Heart left ventricle (tissue), 16 donors: ENCODE results near the gene CCDC92B. TPM values are rescaled to one million over a fixed set of nuclear protein-coding genes. Genes with fewer than 3 reads are reported as not detected.

Experiments used
- ATAC-seq, 4 donors: fragments of 200-7000 bp; cut with Tn5 transposase; one replicate each; pipeline ENCODE4 v1.9.1; 2020 to 2022; ENCODE audit warnings: moderate library complexity in 4 of 4, mild to moderate bottlenecking in 3 of 4, moderate number of reproducible peaks in 1 of 4
- DNase-seq, 5 donors: peaks; one replicate each; pipeline ENCODE4 v3.0.0-alpha.2; 2020
- H3K27ac ChIP-seq, 12 donors: fragments of 200-600 bp; sonication (generic) in 4 of 12; one replicate each; pipeline versions ENCODE4 v1.5.0 to v1.8.0; 2016 to 2022; ENCODE audit warnings: mild to moderate bottlenecking in 2 of 12
- H3K27me3 ChIP-seq, 9 donors: fragments of 200-600 bp; sonication (generic) in 2 of 9; one replicate each; pipeline versions ENCODE4 v1.5.1 to v1.8.0; 2016 to 2022; ENCODE audit warnings: mild to moderate bottlenecking in 3 of 9
- H3K36me3 ChIP-seq, 9 donors: fragments of 200-600 bp; sonication (generic) in 2 of 9; one replicate each; pipeline versions ENCODE4 v1.5.0 to v1.8.0; 2018 to 2022; ENCODE audit warnings: mild to moderate bottlenecking in 2 of 9
- H3K4me1 ChIP-seq, 12 donors: fragments of 200-600 bp; sonication (generic) in 4 of 12; one replicate each; pipeline versions ENCODE4 v1.5.0 to v1.8.0; 2016 to 2022; ENCODE audit warnings: mild to moderate bottlenecking in 3 of 12
- H3K4me3 ChIP-seq, 12 donors: fragments of 200-600 bp; sonication (generic) in 4 of 12; one replicate each; pipeline versions ENCODE4 v1.5.0 to v1.8.0; 2017 to 2022; ENCODE audit warnings: mild to moderate bottlenecking in 9 of 12, moderate library complexity in 4 of 12
- H3K9me3 ChIP-seq, 12 donors: fragments of 200-600 bp; sonication (generic) in 4 of 12; one replicate each; pipeline versions ENCODE4 v1.5.0 to v1.8.0; 2016 to 2022; ENCODE audit warnings: mild to moderate bottlenecking in 1 of 12
- CTCF ChIP-seq, 12 donors: fragments of 200-600 bp; sonication (generic) in 4 of 12; IDR thresholded peaks; one replicate each; pipeline versions ENCODE4 v1.5.0 to v1.8.0; 2018 to 2022; ENCODE audit warnings: antibody characterized with exemption in 12 of 12, mild to moderate bottlenecking in 5 of 12
- POLR2A ChIP-seq, 2 donors: fragments of 450-650 bp; IDR thresholded peaks; one replicate each; pipeline ENCODE4 v1.6.1; 2017; ENCODE audit warnings: antibody characterized with exemption in 2 of 2, mild to moderate bottlenecking in 2 of 2, moderate library complexity in 2 of 2
- WGBS, 4 donors: extraction: QIAGEN DNeasy Blood & Tissue Kit in 2 of 4; methylation state at CpG; one replicate each; pipeline versions ENCODE4 v1.1.5 to v1.1.7; 2013 to 2018; 5-methylcytosine and 5-hydroxymethylcytosine counted together
- intact Hi-C, 10 donors: fragments of 100-400 bp; cut with DNase I; formaldehyde crosslinking; loops; one replicate each; pipeline versions ENCODE4 v1.11.1 to v1.14.2; 2022
- polyA plus RNA-seq, 2 donors: library from polyadenylated mRNA; stranded (reverse); fragments of 200-250 nt; gene quantifications; one replicate each; pipeline ENCODE4 v1.2.3, GENCODE V29; 2013
- total RNA-seq, 9 donors: library from RNA; depleted of rRNA in 2 of 9; stranded (reverse); fragments of >200 nt in 2 of 9; fragmentation: NEBNext Ultra II Directional in 3 of 9; extraction: Animal tissue kit (Norgen Biotek cat#: 25700) in 3 of 9; gene quantifications; one replicate each; pipeline versions ENCODE4 v1.1.0 to v1.2.4, GENCODE V29; 2016 to 2023
- donor health status: ischemic (EF 13 %, LVEDD 7.1; RV severe dilation, severe dysfunction).
- donor health status: healthy with polysubstance abuse.
- donor health status: DM: no; HTN: yes; CAD: no.
- donor health status: DM: no; HTN: no; CAD: no.
- donor health status: ischemic (EF 25% LVEDD 6.9; RV normal size, moderate dysfunction).
- donor health status: ischemic (EF 25% LVEDD 5.7; RV mildly dilated, moderate dysfunction).
- donor health status: healthy.
- donor health status: DM: yes; HTN: yes; CAD: no.
- donor health status: ischemic (EF 35%, LVEDD 5.7; RV mildly dilated, moderate dysfunction).
- donor health status: nonischemic (EF 11% LVEDD 7.7; RV severe dilation, severe dysfunction).
- donor health status: DM: yes; HTN: yes; CAD: no.
- donor health status: PGD.
- donor health status: ischemic (EF 29% LVEDD 5.4; RV normal size, mild dysfunction).
- donor health status: nonischemic (EF 23%, LVEDD 6.1; RV moderate dilation, normal function).

The CCDC92B gene
- total and polyA plus RNA-seq, 11 donors, result 0.03 to 0.44 (median 0.18) TPM; not detected in 3

GRCh38 chr17:2687074-2687418 lies 62.4 kb downstream of the CCDC92B start:
- H3K36me3 ChIP-seq, result peaks cover 0 to 56% (median 45%) of the 10 kb centered on the region in 9 donors
- H3K9me3 ChIP-seq, result no peaks in the 10 kb centered on the region
- 79 to 92% (median 85%) methylated on average over 6 of the region's 6 CpGs for WGBS, 4 donors
- peaks cover 0 to 52% (median 24%) of the 10 kb centered on the region in 12 donors for H3K4me1 ChIP-seq
- intact Hi-C loops, result loop anchor here in 4 of 10 donors (10.0 kb wide), 4 partner anchors 92 to 302 kb away; partner anchors contain the start of genes METTL16 (in 3 of the 4) and PAFAH1B1 (in 1 of the 4)
- H3K27ac ChIP-seq, result peak overlapping the region in 10 of 12 donors; percentile 2 to 81 (median 24)
- H3K4me3 ChIP-seq, result no peak overlapping the region
- ATAC-seq (no peak), DNase-seq (no peak)
- H3K27me3 ChIP-seq, result no peaks in the 10 kb centered on the region
- no peak for TF ChIP-seq POLR2A (IDR thresholded peaks at IDR 0.05)
- TF ChIP-seq CTCF (IDR thresholded peaks at IDR 0.05), result no peak

GRCh38 chr17:2685696-2686095 lies 63.8 kb downstream of the CCDC92B start:
- peak in 1 of 4 donors; percentile 9 for ATAC-seq
- WGBS, 4 donors, result 66 to 83% (median 76%) methylated on average over 14 to 15 of the region's 15 CpGs
- Histone ChIP-seq H3K9me3 (no peaks in the 10 kb centered on the region), H3K27me3 (no peaks in the 10 kb centered on the region), H3K36me3 (peaks cover 3 to 58% (median 47%) of the 10 kb centered on the region in 9 donors), H3K27ac (peak overlapping the region in 4 of 12 donors; percentile 2 to 81 (median 39)), H3K4me1 (peaks cover 0 to 51% (median 24%) of the 10 kb centered on the region in 12 donors), H3K4me3 (no peak overlapping the region)
- DNase-seq, result peak in 3 of 5 donors; percentile 13 to 38 (median 22)
- TF ChIP-seq CTCF (IDR thresholded peaks at IDR 0.05) (no peak), POLR2A (IDR thresholded peaks at IDR 0.05) (no peak)
- intact Hi-C loops, result loop anchor here in 4 of 10 donors (10.0 kb wide), 4 partner anchors 91 to 301 kb away; partner anchors contain the start of genes METTL16 (in 3 of the 4) and PAFAH1B1 (in 1 of the 4)

- ATAC-seq (no peak), DNase-seq (no peak)
- H3K4me3 ChIP-seq, result no peak overlapping the region
- TF ChIP-seq CTCF (IDR thresholded peaks at IDR 0.05), result no peak
- no peak for TF ChIP-seq POLR2A (IDR thresholded peaks at IDR 0.05)
- H3K4me1 ChIP-seq, result peaks cover 0 to 39% (median 23%) of the 10 kb centered on the region in 12 donors
- no peaks in the 10 kb centered on the region for H3K9me3 ChIP-seq
- WGBS, 4 donors, result 89 to 92% (median 91%) methylated on average over 18 of the region's 18 CpGs
- peaks cover 3 to 62% (median 51%) of the 10 kb centered on the region in 9 donors for H3K36me3 ChIP-seq
- H3K27ac ChIP-seq, result no peak overlapping the region
- no peaks in the 10 kb centered on the region for H3K27me3 ChIP-seq
- intact Hi-C loops, result loop anchor here in 4 of 10 donors (10.0 kb wide), 4 partner anchors 90 to 300 kb away; partner anchors contain the start of genes METTL16 (in 3 of the 4) and PAFAH1B1 (in 1 of the 4)
Observed at GRCh38 chr17:2684549-2684948, 64.9 kb downstream of the CCDC92B start.

- no peaks in the 10 kb centered on the region for H3K27me3 ChIP-seq
- intact Hi-C loops, result loop anchor here in 4 of 10 donors (10.0 kb wide), 4 partner anchors 89 to 299 kb away; partner anchors contain the start of genes METTL16 (in 3 of the 4) and PAFAH1B1 (in 1 of the 4)
- no peak overlapping the region for H3K4me3 ChIP-seq
- no peak overlapping the region for H3K27ac ChIP-seq
- H3K36me3 ChIP-seq, result peaks cover 3 to 61% (median 53%) of the 10 kb centered on the region in 9 donors
- H3K9me3 ChIP-seq, result no peaks in the 10 kb centered on the region
- TF ChIP-seq CTCF (IDR thresholded peaks at IDR 0.05), result no peak
- no peak for TF ChIP-seq POLR2A (IDR thresholded peaks at IDR 0.05)
- DNase-seq, result no peak
- no peak for ATAC-seq
- peaks cover 0 to 33% (median 18%) of the 10 kb centered on the region in 12 donors for H3K4me1 ChIP-seq
- 57 to 73% (median 68%) methylated on average over 8 of the region's 8 CpGs for WGBS, 4 donors
Observed at GRCh38 chr17:2683912-2684311, 65.5 kb downstream of the CCDC92B start.
